NB4 (cell line): ENCODE data around the gene REN.

ENCODE experiments used
- CTCF ChIP-seq: IDR thresholded peaks from one replicate; pipeline ENCODE4 v1.5.1; 2012; ENCODE audit warnings: low read depth, low read length
- POLR2A ChIP-seq: IDR thresholded peaks from 2 replicates; pipeline ENCODE4 v1.6.1; 2011; ENCODE audit warnings: mild to moderate bottlenecking; ENCODE audit not compliant: insufficient read length; ENCODE audit errors: extremely low read depth

- TF ChIP-seq CTCF = no peak
- no peak for TF ChIP-seq POLR2A
These were observed 39.2 kb downstream of the REN start for GRCh38 chr1:204126956-204127355.
